ENCODE results near the gene UNG. TPM values are rescaled to one million over a fixed set of nuclear protein-coding genes. Genes with fewer than 3 reads are reported as not detected.

The UNG gene
- total RNA-seq, 1 experiment from 2014 or later, result 58.0 TPM

- no peak for DNase-seq (ENCODE audit: low spot score)
Observed at GRCh38 chr12:109089683-109090082, 7.7 kb upstream of the UNG start.

GRCh38 chr12:109092497-109093021 lies 4.8 kb upstream of the UNG start:
- no peak for DNase-seq (ENCODE audit: low spot score)

- peak; percentile 93 for DNase-seq (ENCODE audit: low spot score)
Observed at GRCh38 chr12:109093022-109093918, 4.1 kb upstream of the UNG start, which contains the start of gene ALKBH2. Gene ALKBH2 (minus strand): TSS chr12:109093472. CDS start chr12:109092786, 686 bp downstream.

- DNase-seq (ENCODE audit: low spot score), result no peak
Observed at GRCh38 chr12:109097140-109097434, 310 bp upstream of the UNG start.

- DNase-seq (ENCODE audit: low spot score), result peak; percentile 19
Observed at GRCh38 chr12:109098183-109098604, 797 bp downstream of the UNG start.

GRCh38 chr12:109098651-109099050 lies 1.3 kb downstream of the UNG start:
- no peak for DNase-seq (ENCODE audit: low spot score)

- no peak for DNase-seq (ENCODE audit: low spot score)
Observed at GRCh38 chr12:109099431-109100020, 2.1 kb downstream of the UNG start.

- DNase-seq (ENCODE audit: low spot score), result no peak
Observed at GRCh38 chr12:109100741-109101140, 3.3 kb downstream of the UNG start.

- DNase-seq (ENCODE audit: low spot score), result no peak
Observed at GRCh38 chr12:109102491-109102890, 5.1 kb downstream of the UNG start.

GRCh38 chr12:109105176-109105575 lies 7.8 kb downstream of the UNG start:
- DNase-seq (ENCODE audit: low spot score), result no peak

- no peak for DNase-seq (ENCODE audit: low spot score)
Observed at GRCh38 chr12:109109746-109110350, 12.5 kb downstream of the UNG start.

- DNase-seq (ENCODE audit: low spot score), result peak; percentile 72
Observed at GRCh38 chr12:109110988-109111495, 13.6 kb downstream of the UNG start.

GRCh38 chr12:109112720-109113465 lies 15.5 kb downstream of the UNG start:
- no peak for DNase-seq (ENCODE audit: low spot score)

GRCh38 chr12:109113661-109114321 lies 16.4 kb downstream of the UNG start:
- no peak for DNase-seq (ENCODE audit: low spot score)

- no peak for DNase-seq (ENCODE audit: low spot score)
Observed at GRCh38 chr12:109114644-109115043, 17.2 kb downstream of the UNG start.

GRCh38 chr12:109115404-109115757 lies 18.0 kb downstream of the UNG start:
- DNase-seq (ENCODE audit: low spot score), result no peak

GRCh38 chr12:109115758-109116610 lies 18.6 kb downstream of the UNG start, which contains the start of gene ACACB:
Gene ACACB (plus strand): TSS chr12:109116587. CDS start chr12:109139406, 22,819 bp downstream.
- no peak for DNase-seq (ENCODE audit: low spot score)

- DNase-seq (ENCODE audit: low spot score), result no peak
Observed at GRCh38 chr12:109116611-109116949, 19.2 kb downstream of the UNG start.

GRCh38 chr12:109120095-109120494 lies 22.7 kb downstream of the UNG start:
- DNase-seq (ENCODE audit: low spot score), result no peak

- DNase-seq (ENCODE audit: low spot score), result no peak
Observed at GRCh38 chr12:109120557-109120956, 23.2 kb downstream of the UNG start.

Measured in H4 (cell line).